Mesendoderm (in vitro differentiated cells): Measurements from ENCODE around the gene TRPC6.

Experiments used
- DNase-seq: peaks from one replicate; pipeline ENCODE4 v3.0.0; 2013
- H2AK5ac ChIP-seq: 2 replicates; pipeline ENCODE4 v1.6.1; 2013; ENCODE audit warnings: low read length, inconsistent platforms
- H2BK120ac ChIP-seq: 2 replicates; pipeline ENCODE4 v1.6.1; 2013; ENCODE audit warnings: low read depth, mild to moderate bottlenecking, low read length, moderate library complexity, mixed read lengths
- H2BK15ac ChIP-seq: replicated peaks from 2 replicates; pipeline ENCODE4 v1.6.1; 2013; ENCODE audit warnings: low read depth, mild to moderate bottlenecking, moderate library complexity
- H2BK5ac ChIP-seq: 2 replicates; pipeline ENCODE4 v1.6.1; 2013; ENCODE audit warnings: low read length, inconsistent platforms
- H3K18ac ChIP-seq: 2 replicates; pipeline ENCODE4 v1.6.1; 2013; ENCODE audit warnings: mild to moderate bottlenecking, low read length, mixed read lengths
- H3K23ac ChIP-seq: one replicate; pipeline ENCODE4 v1.6.1; 2013; ENCODE audit warnings: low read length
- H3K27ac ChIP-seq: 2 replicates; pipeline ENCODE4 v1.5.1; 2013; ENCODE audit warnings: low read depth, mild to moderate bottlenecking, inconsistent platforms, low read length, moderate library complexity
- H3K27me3 ChIP-seq: 2 replicates; pipeline ENCODE4 v1.6.1; 2013; ENCODE audit warnings: low read length, control low read depth, mild to moderate bottlenecking, inconsistent platforms; ENCODE audit not compliant: insufficient read depth, poor library complexity
- H3K36me3 ChIP-seq: 2 replicates; pipeline ENCODE4 v1.6.1; 2013; ENCODE audit warnings: low read length, inconsistent platforms; ENCODE audit not compliant: control insufficient read depth, insufficient read depth
- H3K4ac ChIP-seq: one replicate; pipeline ENCODE4 v1.6.1; 2013; ENCODE audit warnings: low read depth, mild to moderate bottlenecking, low read length, moderate library complexity
- H3K4me1 ChIP-seq: 2 replicates; pipeline ENCODE4 v1.6.1; 2013; ENCODE audit warnings: low read depth, low read length, inconsistent platforms; ENCODE audit not compliant: control insufficient read depth
- H3K4me2 ChIP-seq: 2 replicates; pipeline ENCODE4 v1.6.1; 2013; ENCODE audit warnings: low read length
- H3K4me3 ChIP-seq: 2 replicates; pipeline ENCODE4 v1.5.1; 2013; ENCODE audit warnings: mild to moderate bottlenecking, low read length
- H3K56ac ChIP-seq: one replicate; pipeline ENCODE4 v1.6.1; 2013; ENCODE audit warnings: low read length
- H3K79me1 ChIP-seq: 2 replicates; pipeline ENCODE4 v1.6.1; 2013; ENCODE audit warnings: low read length, inconsistent platforms
- H3K79me2 ChIP-seq: 2 replicates; pipeline ENCODE4 v1.6.1; 2013; ENCODE audit warnings: mild to moderate bottlenecking, low read length; ENCODE audit not compliant: control insufficient read depth, insufficient read depth
- H3K9ac ChIP-seq: 2 replicates; pipeline ENCODE4 v1.6.1; 2013; ENCODE audit warnings: low read length, inconsistent platforms
- H4K5ac ChIP-seq: one replicate; pipeline ENCODE4 v1.6.1; 2013; ENCODE audit warnings: low read length
- H4K8ac ChIP-seq: one replicate; pipeline ENCODE4 v1.6.1; 2013; ENCODE audit warnings: low read depth, mild to moderate bottlenecking, control low read depth, low read length, moderate library complexity
- WGBS: extraction: QIAGEN DNeasy Blood & Tissue Kit; methylation state at CpG from one replicate; pipeline ENCODE4 v1.1.7; 2013; ENCODE audit warnings: low lambda C conversion rate, missing lambda C conversion rate; ENCODE audit not compliant: insufficient coverage; ENCODE audit errors: extremely low coverage; 5-methylcytosine and 5-hydroxymethylcytosine counted together

Gene TRPC6

GRCh38 chr11:101577461-101577860, 6.3 kb downstream of the TRPC6 start:
- Histone ChIP-seq H3K23ac (no peak overlapping the region), H3K79me1 (no peaks in the 10 kb centered on the region)
- no peak for DNase-seq

GRCh38 chr11:101576456-101576855, 7.4 kb downstream of the TRPC6 start:
- H2AK5ac ChIP-seq: no peak overlapping the region
- no peak overlapping the region for H3K4ac ChIP-seq
- H3K9ac ChIP-seq: no peak overlapping the region
- no peak for DNase-seq
- no peaks in the 10 kb centered on the region for H3K27me3 ChIP-seq
- no peak overlapping the region for H3K4me2 ChIP-seq
- H3K23ac ChIP-seq: no peak overlapping the region
- H3K79me2 ChIP-seq: no peaks in the 10 kb centered on the region
- H3K56ac ChIP-seq: no peak overlapping the region
- H3K36me3 ChIP-seq: no peaks in the 10 kb centered on the region
- H3K4me1 ChIP-seq: no peaks in the 10 kb centered on the region
- H3K27ac ChIP-seq: no peak overlapping the region
- H4K5ac ChIP-seq: no peak overlapping the region
- H3K4me3 ChIP-seq: no peak overlapping the region
- no peak overlapping the region for H3K18ac ChIP-seq
- H2BK15ac ChIP-seq: no peak overlapping the region
- no peak overlapping the region for H2BK120ac ChIP-seq
- H2BK5ac ChIP-seq: no peak overlapping the region
- H3K79me1 ChIP-seq: no peaks in the 10 kb centered on the region
- H4K8ac ChIP-seq: no peak overlapping the region

More at GRCh38 chr11:101577461-101577860, 6.3 kb downstream of the TRPC6 start:
- H3K4me1 ChIP-seq: no peaks in the 10 kb centered on the region
- H3K4me2 ChIP-seq: no peak overlapping the region
- H2BK120ac ChIP-seq: no peak overlapping the region
- H4K8ac ChIP-seq: no peak overlapping the region
- H2BK5ac ChIP-seq: no peak overlapping the region
- no peak overlapping the region for H3K4ac ChIP-seq
- H3K27ac ChIP-seq: no peak overlapping the region
- no peaks in the 10 kb centered on the region for H3K36me3 ChIP-seq
- WGBS: no CpG with 5 or more reads among the region's 6 CpGs
- peaks cover 7% of the 10 kb centered on the region for H3K27me3 ChIP-seq
- H2BK15ac ChIP-seq: no peak overlapping the region
- H3K56ac ChIP-seq: no peak overlapping the region
- no peak overlapping the region for H4K5ac ChIP-seq
- no peak overlapping the region for H3K9ac ChIP-seq
- H3K18ac ChIP-seq: no peak overlapping the region
- no peak overlapping the region for H2AK5ac ChIP-seq
- H3K79me2 ChIP-seq: no peaks in the 10 kb centered on the region
- H3K4me3 ChIP-seq: no peak overlapping the region

- H3K4me3 ChIP-seq: no peak overlapping the region
- no peaks in the 10 kb centered on the region for H3K27me3 ChIP-seq
- WGBS: no CpG with 5 or more reads among the region's 1 CpG
- no peak overlapping the region for H4K5ac ChIP-seq
- H3K9ac ChIP-seq: no peak overlapping the region
- no peak overlapping the region for H2BK5ac ChIP-seq
- H4K8ac ChIP-seq: no peak overlapping the region
- H3K56ac ChIP-seq: no peak overlapping the region
- no peaks in the 10 kb centered on the region for H3K79me1 ChIP-seq
- no peaks in the 10 kb centered on the region for H3K4me1 ChIP-seq
- no peaks in the 10 kb centered on the region for H3K36me3 ChIP-seq
- H2BK15ac ChIP-seq: no peak overlapping the region
- no peak overlapping the region for H3K4ac ChIP-seq
- no peak overlapping the region for H2AK5ac ChIP-seq
- no peaks in the 10 kb centered on the region for H3K79me2 ChIP-seq
- H3K4me2 ChIP-seq: no peak overlapping the region
- H3K23ac ChIP-seq: no peak overlapping the region
- H3K18ac ChIP-seq: no peak overlapping the region
- no peak overlapping the region for H2BK120ac ChIP-seq
- no peak overlapping the region for H3K27ac ChIP-seq
- no peak for DNase-seq
These were observed 8.9 kb downstream of the TRPC6 start for GRCh38 chr11:101574886-101575285.

GRCh38 chr11:101567071-101567470, 16.7 kb downstream of the TRPC6 start:
- Histone ChIP-seq H3K23ac (no peak overlapping the region), H3K9ac (no peak overlapping the region), H3K79me1 (no peaks in the 10 kb centered on the region), H3K36me3 (no peaks in the 10 kb centered on the region), H3K4me2 (no peak overlapping the region), H2BK5ac (no peak overlapping the region), H2AK5ac (no peak overlapping the region), H3K27ac (no peak overlapping the region), H2BK120ac (no peak overlapping the region), H3K27me3 (no peaks in the 10 kb centered on the region), H3K4me3 (no peak overlapping the region), H3K18ac (peak overlapping the region; percentile 23), H3K79me2 (no peaks in the 10 kb centered on the region), H4K8ac (no peak overlapping the region), H4K5ac (no peak overlapping the region), H3K4ac (peak overlapping the region; percentile 72), H2BK15ac (no peak overlapping the region), H3K4me1 (no peaks in the 10 kb centered on the region), H3K56ac (peak overlapping the region; percentile 49)
- no CpG with 5 or more reads among the region's 5 CpGs for WGBS
- peak; percentile 77 for DNase-seq

DNA sequence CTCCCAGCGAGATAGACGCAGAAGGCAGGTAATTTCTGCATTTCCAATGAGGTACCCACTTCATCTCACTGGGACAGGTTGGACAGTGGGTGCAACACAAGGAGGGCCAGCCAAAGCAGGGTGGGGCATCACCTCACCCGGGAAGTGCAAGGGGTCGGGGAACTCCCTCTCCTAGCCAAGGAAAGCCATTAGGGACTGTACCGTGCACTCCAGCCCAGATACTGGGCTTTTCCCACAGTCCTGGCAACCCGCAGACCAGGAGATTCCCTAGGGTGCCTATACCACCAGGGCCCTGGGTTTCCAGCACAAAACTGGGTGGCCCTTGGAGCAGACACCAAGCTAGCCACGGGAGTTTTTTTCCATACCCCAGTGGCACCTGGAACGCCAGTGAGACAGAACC, 17.2 kb downstream of the TRPC6 start:
- Histone ChIP-seq H3K27ac (no peak overlapping the region), H3K79me1 (no peaks in the 10 kb centered on the region), H4K8ac (no peak overlapping the region), H2BK5ac (no peak overlapping the region), H3K56ac (peak overlapping the region; percentile 49), H2BK120ac (no peak overlapping the region), H3K4ac (peak overlapping the region; percentile 72), H3K18ac (peak overlapping the region; percentile 23), H3K36me3 (no peaks in the 10 kb centered on the region), H3K4me1 (no peaks in the 10 kb centered on the region), H4K5ac (no peak overlapping the region), H2AK5ac (no peak overlapping the region), H3K23ac (no peak overlapping the region), H3K9ac (no peak overlapping the region), H2BK15ac (no peak overlapping the region), H3K4me3 (no peak overlapping the region), H3K27me3 (no peaks in the 10 kb centered on the region), H3K79me2 (no peaks in the 10 kb centered on the region), H3K4me2 (no peak overlapping the region)
- DNase-seq: no peak
- WGBS: no CpG with 5 or more reads among the region's 8 CpGs

DNA sequence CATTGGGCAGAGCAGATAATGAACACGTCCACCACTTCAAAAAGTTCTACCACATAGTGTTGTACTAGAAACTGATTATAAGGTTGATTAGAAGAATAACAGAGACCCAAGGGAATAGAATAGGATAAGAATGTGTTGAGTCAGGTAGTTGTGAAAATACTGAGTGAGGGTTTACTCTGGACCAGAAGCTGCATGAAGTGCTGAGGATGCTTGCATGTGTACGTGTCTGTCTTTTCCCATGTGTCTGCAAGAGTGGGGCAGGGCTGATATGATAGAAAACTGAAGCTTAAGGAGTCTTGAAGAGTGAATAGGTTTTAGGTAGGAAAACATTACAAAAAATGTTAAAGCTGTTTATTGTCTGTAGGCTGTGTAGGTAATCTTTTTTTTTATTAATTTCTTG, 20.6 kb downstream of the TRPC6 start:
- Histone ChIP-seq H2AK5ac (no peak overlapping the region), H3K79me1 (no peaks in the 10 kb centered on the region), H3K23ac (no peak overlapping the region), H2BK120ac (no peak overlapping the region), H3K27ac (no peak overlapping the region), H2BK15ac (no peak overlapping the region), H3K27me3 (no peaks in the 10 kb centered on the region), H3K4me1 (no peaks in the 10 kb centered on the region), H3K79me2 (no peaks in the 10 kb centered on the region), H2BK5ac (no peak overlapping the region), H4K8ac (no peak overlapping the region), H3K4me3 (no peak overlapping the region), H3K56ac (no peak overlapping the region), H3K4ac (no peak overlapping the region), H3K18ac (no peak overlapping the region), H3K9ac (no peak overlapping the region), H3K4me2 (no peak overlapping the region), H4K5ac (no peak overlapping the region), H3K36me3 (no peaks in the 10 kb centered on the region)
- no peak for DNase-seq
- no CpG with 5 or more reads among the region's 2 CpGs for WGBS
